Fibroblast of skin of abdomen (primary cell): Measurements from ENCODE around the gene COQ8B.
"Not testable (repeated sequence)": the region's sequence is repeated elsewhere in the genome, so short reads cannot be mapped to it uniquely, and the experiment has no call there.

Experiments used
- DNase-seq: peaks from one replicate; pipeline ENCODE4 v3.0.0-alpha.2; 2013

The COQ8B gene

GRCh38 chr19:40666803-40667438, 49.8 kb downstream of the COQ8B start:
- no peak for DNase-seq

GRCh38 chr19:40663695-40664692, 52.7 kb downstream of the COQ8B start:
- DNase-seq = peak; percentile 31

GRCh38 chr19:40662925-40663694, 53.6 kb downstream of the COQ8B start:
- peak; percentile 78 for DNase-seq

- DNase-seq = no peak
Observed at GRCh38 chr19:40661616-40662015, 55.1 kb downstream of the COQ8B start.

GRCh38 chr19:40659566-40659965, 57.1 kb downstream of the COQ8B start:
- DNase-seq = no peak

GRCh38 chr19:40659116-40659515, 57.6 kb downstream of the COQ8B start:
- no peak for DNase-seq

- no peak for DNase-seq
Observed at GRCh38 chr19:40658031-40658430, 58.7 kb downstream of the COQ8B start.

- DNase-seq = not testable (repeated sequence)
Observed at GRCh38 chr19:40655684-40656083, 61.0 kb downstream of the COQ8B start.

- DNase-seq = not testable (repeated sequence)
Observed at GRCh38 chr19:40652303-40652702, 64.4 kb downstream of the COQ8B start.

GRCh38 chr19:40650749-40651305, 65.9 kb downstream of the COQ8B start:
- DNase-seq = peak; percentile 67

- not testable (repeated sequence) for DNase-seq
Observed at GRCh38 chr19:40649903-40650675, 66.6 kb downstream of the COQ8B start.

- DNase-seq = no peak
Observed at GRCh38 chr19:40646743-40647254, 69.9 kb downstream of the COQ8B start.

- peak; percentile 39 for DNase-seq
Observed at GRCh38 chr19:40642757-40643305, 73.9 kb downstream of the COQ8B start.

GRCh38 chr19:40642051-40642706, 74.5 kb downstream of the COQ8B start:
- no peak for DNase-seq
